ENCODE results near the gene SUSD6.

Gene SUSD6

GRCh38 chr14:69615496-69616407 lies 4.4 kb downstream of the SUSD6 start:
- H3K4me3 ChIP-seq (ENCODE audit: low read depth, low read length) = peak overlapping the region; percentile 17
- peak; percentile 48 for DNase-seq (ENCODE audit: low read depth)

- DNase-seq (ENCODE audit: low read depth) = no peak
- H3K4me3 ChIP-seq (ENCODE audit: low read depth, low read length) = peak overlapping the region; percentile 17
These were observed 5.0 kb downstream of the SUSD6 start for GRCh38 chr14:69616408-69616773.

GRCh38 chr14:69617796-69618195 lies 6.4 kb downstream of the SUSD6 start:
- no peak for DNase-seq (ENCODE audit: low read depth)
- no peak overlapping the region for H3K4me3 ChIP-seq (ENCODE audit: low read depth, low read length)

DNA sequence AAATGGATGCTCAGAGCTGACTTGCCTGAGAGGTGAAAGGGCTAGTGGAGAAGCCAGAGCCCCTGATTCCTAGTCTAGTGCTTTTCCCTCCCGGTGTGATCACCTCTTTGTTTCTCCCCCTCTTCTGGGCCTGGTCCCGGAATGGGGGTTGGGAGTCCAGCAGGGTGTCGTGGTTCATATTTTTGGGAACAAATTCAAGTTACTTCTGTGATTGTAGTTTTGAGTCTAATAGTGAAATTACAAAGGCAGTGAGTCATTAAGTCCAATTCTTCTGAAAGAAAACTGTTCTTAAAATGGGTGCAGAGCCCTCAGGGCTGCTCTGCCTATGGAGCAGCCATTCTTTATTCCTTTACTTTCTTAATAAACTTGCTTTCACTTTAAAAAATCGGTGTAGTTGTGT lies 7.6 kb downstream of the SUSD6 start:
- H3K4me3 ChIP-seq (ENCODE audit: low read depth, low read length) = no peak overlapping the region
- DNase-seq (ENCODE audit: low read depth) = no peak

GRCh38 chr14:69620211-69620611 lies 8.8 kb downstream of the SUSD6 start:
- no peak for DNase-seq (ENCODE audit: low read depth)
- no peak overlapping the region for H3K4me3 ChIP-seq (ENCODE audit: low read depth, low read length)

GRCh38 chr14:69620981-69621380 lies 9.6 kb downstream of the SUSD6 start:
- no peak for DNase-seq (ENCODE audit: low read depth)

GRCh38 chr14:69624136-69624535 lies 12.7 kb downstream of the SUSD6 start:
- H3K4me3 ChIP-seq (ENCODE audit: low read depth, low read length) = no peak overlapping the region
- DNase-seq (ENCODE audit: low read depth) = no peak

More at GRCh38 chr14:69620981-69621380, 9.6 kb downstream of the SUSD6 start:
- no peak overlapping the region for H3K4me3 ChIP-seq (ENCODE audit: low read depth, low read length)

DNA sequence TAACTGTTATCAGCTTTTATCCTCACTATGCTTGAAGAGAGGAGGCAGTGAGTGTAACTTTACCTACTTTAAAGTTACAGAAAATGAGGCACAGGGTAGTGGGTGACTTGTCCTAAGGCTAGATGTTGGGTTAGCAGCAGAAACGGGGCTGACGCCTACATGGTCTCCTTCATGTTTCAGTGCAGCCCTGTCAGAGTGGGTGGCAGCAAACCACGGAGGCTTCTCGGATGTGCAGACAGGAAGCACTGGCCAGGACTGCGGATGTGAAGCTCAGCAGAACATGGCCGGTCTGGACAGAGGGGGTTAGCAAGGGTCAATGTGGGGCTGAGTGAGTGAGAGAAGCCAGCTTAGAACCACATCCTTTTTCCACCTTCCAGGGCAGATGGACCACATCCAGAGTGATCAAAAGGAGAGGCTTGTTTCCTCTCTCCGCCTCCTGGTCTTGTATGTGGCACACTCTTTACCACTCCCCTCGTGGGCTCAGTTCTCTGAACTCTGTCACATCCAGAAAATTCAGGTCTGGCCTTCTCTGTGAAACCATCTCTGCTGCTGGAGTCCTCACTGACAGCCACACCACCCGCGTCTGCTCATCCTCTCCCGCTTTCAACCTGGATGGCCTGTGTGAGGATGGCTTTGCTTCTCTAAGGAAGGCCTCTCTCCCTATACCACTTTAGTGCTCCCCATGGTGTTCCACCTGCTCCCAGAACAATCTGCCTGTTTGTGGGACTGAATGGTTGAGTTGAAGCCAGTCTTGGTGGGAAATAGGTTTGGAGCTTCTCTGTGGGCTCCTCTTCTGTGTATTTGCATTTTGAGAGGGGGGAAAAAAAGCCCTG lies 14.1 kb downstream of the SUSD6 start:
- no peak overlapping the region for H3K4me3 ChIP-seq (ENCODE audit: low read depth, low read length)
- DNase-seq (ENCODE audit: low read depth) = no peak

DNA sequence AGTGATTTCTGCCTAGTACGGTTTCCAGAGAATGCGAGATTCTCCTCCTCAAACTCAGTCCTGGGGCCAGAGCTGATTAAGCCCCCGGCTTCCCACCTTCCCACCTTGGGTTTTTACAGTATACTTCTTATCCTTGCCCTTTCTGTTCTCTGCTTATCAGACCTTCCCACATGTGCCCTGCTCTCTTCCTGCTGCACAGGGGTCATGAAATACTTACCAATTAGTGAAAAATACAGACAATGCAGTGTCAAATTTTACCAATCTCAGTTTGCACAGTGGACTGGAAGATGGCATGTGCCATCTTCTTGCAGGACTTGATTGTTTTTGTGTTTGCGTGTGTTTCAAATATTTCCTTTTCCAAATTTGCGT lies 14.7 kb downstream of the SUSD6 start:
- no peak overlapping the region for H3K4me3 ChIP-seq (ENCODE audit: low read depth, low read length)

DNA sequence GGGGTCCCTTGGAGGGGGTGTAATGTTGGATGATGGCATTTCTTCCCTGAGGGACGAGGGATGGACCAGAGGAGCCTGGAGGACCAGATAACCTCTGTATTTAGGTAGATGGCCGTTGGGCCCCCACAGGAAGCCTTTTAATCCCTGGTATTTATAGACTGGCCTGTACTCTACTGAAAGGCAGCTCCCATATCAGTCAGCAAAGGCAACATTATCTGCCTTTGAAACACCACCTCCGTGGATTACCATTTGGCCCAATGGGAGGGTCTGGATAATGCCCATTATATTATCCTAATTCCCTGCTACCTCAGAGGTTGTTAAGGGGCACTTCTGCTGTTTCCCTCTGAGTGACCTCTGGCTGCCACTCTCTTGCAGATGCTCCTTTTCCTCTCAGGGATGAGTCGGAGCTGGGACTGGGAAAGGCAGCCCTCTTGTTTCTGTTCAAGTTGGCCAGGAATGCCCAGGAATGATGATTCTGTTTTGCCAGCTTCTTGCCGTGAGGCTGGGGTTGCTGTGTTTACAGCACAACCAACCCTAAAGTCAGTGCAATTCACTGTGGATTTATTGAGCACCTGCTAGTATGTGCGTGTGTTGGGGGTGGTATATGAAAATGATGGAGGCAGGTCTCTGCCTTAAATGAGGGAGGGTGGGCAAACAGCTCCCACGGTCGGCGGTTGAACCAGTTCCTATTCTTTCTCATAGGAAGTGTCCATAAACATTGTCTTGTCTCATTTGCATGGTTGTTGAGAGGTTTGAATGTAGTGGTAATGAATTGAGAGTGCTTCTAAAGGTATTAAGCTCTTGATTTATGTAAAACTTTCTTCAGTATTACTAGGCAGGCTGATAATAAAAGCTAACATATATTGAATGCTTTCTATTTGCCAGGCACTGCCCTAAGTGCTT lies 18.1 kb downstream of the SUSD6 start:
- H3K4me3 ChIP-seq (ENCODE audit: low read depth, low read length) = no peak overlapping the region
- DNase-seq (ENCODE audit: low read depth) = no peak

More for the DNA sequence above, 14.7 kb downstream of the SUSD6 start:
- DNase-seq (ENCODE audit: low read depth) = no peak

DNA sequence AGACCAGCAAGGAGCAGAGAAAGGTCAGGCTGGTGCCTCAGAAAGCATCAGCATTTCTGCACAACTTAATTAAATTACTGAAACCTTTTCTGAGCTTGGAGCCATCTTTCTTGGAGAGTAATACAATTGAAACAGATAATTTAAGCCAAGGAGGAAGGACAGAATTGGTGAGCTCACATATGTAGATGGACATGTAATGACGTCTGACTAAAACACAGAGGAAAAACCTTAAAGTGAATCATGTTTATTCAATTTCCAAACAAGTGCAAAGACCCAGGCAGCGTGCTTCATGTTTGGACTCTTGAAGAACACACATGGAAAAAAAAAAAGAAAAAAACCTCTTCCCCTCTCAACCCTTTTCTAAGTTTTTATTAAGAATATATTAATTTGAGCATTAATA lies 19.0 kb downstream of the SUSD6 start:
- DNase-seq (ENCODE audit: low read depth) = no peak
- no peak overlapping the region for H3K4me3 ChIP-seq (ENCODE audit: low read depth, low read length)

- no peak for DNase-seq (ENCODE audit: low read depth)
- H3K4me3 ChIP-seq (ENCODE audit: low read depth, low read length) = no peak overlapping the region
These were observed 20.1 kb downstream of the SUSD6 start for GRCh38 chr14:69631509-69631908.

- no peak for DNase-seq (ENCODE audit: low read depth)
- no peak overlapping the region for H3K4me3 ChIP-seq (ENCODE audit: low read depth, low read length)
These were observed 20.8 kb downstream of the SUSD6 start for GRCh38 chr14:69632164-69632563.

DNA sequence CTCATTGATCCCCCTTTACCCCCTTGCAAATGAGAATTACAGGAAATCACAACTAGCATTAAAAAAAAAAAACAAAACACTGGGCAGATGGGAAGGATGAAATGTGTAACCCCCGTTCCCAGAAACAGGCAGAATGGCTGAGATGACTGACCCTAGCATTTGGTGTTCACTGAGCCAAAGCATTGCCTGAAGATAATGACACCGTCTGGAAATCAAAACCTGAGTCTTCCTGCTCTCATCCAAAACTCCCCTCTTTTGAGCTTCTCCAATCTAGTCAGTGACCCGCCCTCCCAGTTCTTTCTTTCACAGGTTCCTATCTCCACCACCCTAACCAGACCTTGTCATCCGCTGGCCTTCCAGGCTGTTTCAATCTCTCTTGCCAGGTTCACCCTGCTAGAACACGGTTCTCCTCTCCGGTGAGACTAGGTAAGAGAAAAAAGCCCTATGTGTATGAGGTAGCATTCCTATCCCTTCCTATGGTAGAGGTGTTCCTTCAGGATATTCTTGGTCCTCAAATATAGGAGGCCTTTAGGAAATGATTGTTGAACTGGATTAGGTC lies 21.3 kb downstream of the SUSD6 start:
- DNase-seq (ENCODE audit: low read depth) = no peak
- no peak overlapping the region for H3K4me3 ChIP-seq (ENCODE audit: low read depth, low read length)

DNA sequence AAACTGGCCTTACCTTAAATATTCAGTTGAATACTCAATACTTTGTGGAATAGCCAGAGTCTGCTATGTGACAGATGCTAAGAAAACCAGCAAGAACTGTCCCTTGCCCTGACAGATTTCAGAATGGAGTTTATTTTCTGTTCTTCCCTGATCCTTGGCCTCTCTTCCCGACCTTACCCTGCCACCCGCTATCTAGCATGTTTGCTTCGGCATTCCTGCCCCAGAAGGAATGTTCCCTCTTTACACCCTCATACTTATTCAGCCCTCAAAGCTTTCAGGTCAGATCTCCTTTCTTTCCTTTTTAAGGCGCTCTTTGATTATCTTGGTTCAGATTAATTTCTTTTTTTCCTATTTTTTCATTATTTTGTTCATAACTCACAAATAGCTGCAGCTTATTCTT lies 21.8 kb downstream of the SUSD6 start:
- DNase-seq (ENCODE audit: low read depth) = no peak
- H3K4me3 ChIP-seq (ENCODE audit: low read depth, low read length) = no peak overlapping the region

DNA sequence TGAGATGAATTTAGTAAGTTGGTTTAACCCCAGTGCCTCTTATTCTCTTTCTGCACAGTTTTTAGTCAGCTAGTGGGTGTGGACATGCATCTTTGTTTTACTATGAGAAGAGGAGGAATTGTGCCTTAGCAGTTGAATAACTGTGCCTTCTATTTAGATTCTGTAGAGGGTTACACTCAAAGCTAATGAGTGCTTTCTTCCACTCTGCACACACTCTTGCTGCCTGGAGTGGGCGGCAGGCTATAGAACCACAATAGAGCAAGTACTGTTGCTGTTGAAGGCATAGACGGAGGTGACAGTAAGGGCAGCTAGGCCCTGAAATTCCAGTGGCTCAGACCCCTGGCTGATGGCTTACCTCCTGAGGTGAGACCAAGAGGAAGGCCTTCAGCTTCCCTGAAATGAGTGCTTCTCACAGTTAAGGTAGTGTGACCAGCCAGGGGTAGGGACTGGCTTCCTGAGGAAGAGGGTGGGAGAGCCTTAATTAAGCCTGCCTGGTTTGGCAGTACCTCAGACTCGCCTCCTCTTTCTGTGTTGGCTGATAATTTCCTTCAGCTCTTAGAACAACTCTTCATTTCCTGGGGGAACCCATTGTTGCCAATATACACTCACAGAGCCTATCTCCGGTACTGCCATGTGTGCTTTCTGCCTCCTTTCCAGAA lies 24.7 kb downstream of the SUSD6 start:
- no peak for DNase-seq (ENCODE audit: low read depth)
- H3K4me3 ChIP-seq (ENCODE audit: low read depth, low read length) = no peak overlapping the region

- H3K4me3 ChIP-seq (ENCODE audit: low read depth, low read length) = no peak overlapping the region
- no peak for DNase-seq (ENCODE audit: low read depth)
These were observed 25.5 kb downstream of the SUSD6 start for GRCh38 chr14:69636718-69637480.

- DNase-seq (ENCODE audit: low read depth) = no peak
These were observed 26.2 kb downstream of the SUSD6 start for GRCh38 chr14:69637503-69638031.

More at GRCh38 chr14:69637503-69638031, 26.2 kb downstream of the SUSD6 start:
- H3K4me3 ChIP-seq (ENCODE audit: low read depth, low read length) = no peak overlapping the region
